Fibroblast of lung (primary cell): Measurements from ENCODE around the gene SFN.
A peak's percentile ranks its signal among the peaks of the same experiment; 100 is the strongest.

ENCODE experiments used
- EZH2 ChIP-seq: IDR thresholded peaks from 2 replicates; pipeline ENCODE4 v1.5.1; 2012; ENCODE audit warnings: low read length, control low read depth, mild to moderate bottlenecking; ENCODE audit errors: missing control alignments
- TF ChIP-seq, protein P1 (sequence below), 2 donors: IDR thresholded peaks in 1 of 2; conservative IDR thresholded peaks in 1 of 2; 1 replicate in 1 of 2; 2 replicates in 1 of 2; pipeline ENCODE4 v1.5.1; 2011 to 2012; ENCODE audit warnings: low read length in 2 of 2, control low read depth in 1 of 2, inconsistent platforms in 1 of 2, low read depth in 1 of 2, mild to moderate bottlenecking in 1 of 2

- TF ChIP-seq, protein P1, sequence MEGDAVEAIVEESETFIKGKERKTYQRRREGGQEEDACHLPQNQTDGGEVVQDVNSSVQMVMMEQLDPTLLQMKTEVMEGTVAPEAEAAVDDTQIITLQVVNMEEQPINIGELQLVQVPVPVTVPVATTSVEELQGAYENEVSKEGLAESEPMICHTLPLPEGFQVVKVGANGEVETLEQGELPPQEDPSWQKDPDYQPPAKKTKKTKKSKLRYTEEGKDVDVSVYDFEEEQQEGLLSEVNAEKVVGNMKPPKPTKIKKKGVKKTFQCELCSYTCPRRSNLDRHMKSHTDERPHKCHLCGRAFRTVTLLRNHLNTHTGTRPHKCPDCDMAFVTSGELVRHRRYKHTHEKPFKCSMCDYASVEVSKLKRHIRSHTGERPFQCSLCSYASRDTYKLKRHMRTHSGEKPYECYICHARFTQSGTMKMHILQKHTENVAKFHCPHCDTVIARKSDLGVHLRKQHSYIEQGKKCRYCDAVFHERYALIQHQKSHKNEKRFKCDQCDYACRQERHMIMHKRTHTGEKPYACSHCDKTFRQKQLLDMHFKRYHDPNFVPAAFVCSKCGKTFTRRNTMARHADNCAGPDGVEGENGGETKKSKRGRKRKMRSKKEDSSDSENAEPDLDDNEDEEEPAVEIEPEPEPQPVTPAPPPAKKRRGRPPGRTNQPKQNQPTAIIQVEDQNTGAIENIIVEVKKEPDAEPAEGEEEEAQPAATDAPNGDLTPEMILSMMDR (conservative IDR thresholded peaks at IDR 0.05 in 1 of 2, IDR thresholded peaks at IDR 0.05 in 1 of 2; ENCODE audit: low read depth in 1 of 2, low read length in 2 of 2), result peak in 1 of 2 donors; percentile 5
- no peak for TF ChIP-seq EZH2
These were observed 11.8 kb upstream of the SFN start for GRCh38 chr1:26851106-26851684.
